Endodermal cell (in vitro differentiated cells): ENCODE measurements around the gene TRIP4. TPM values are rescaled to one million over a fixed set of nuclear protein-coding genes. Genes with fewer than 3 reads are reported as not detected.

ENCODE experiments used
- DNase-seq: peaks from one replicate; pipeline ENCODE4 v3.0.0-alpha.2; 2017
- H3K27ac ChIP-seq: 2 replicates; pipeline ENCODE4 v1.5.1; 2013; ENCODE audit warnings: mild to moderate bottlenecking, low read depth, low read length, moderate library complexity
- H3K27me3 ChIP-seq: 2 replicates; pipeline ENCODE4 v1.6.1; 2013; ENCODE audit warnings: mild to moderate bottlenecking, low read length, moderate library complexity; ENCODE audit not compliant: insufficient read depth, control insufficient read depth, poor library complexity, severe bottlenecking
- H3K36me3 ChIP-seq: 2 replicates; pipeline ENCODE4 v1.7.0; 2013; ENCODE audit warnings: mild to moderate bottlenecking, low read length, moderate library complexity; ENCODE audit not compliant: control insufficient read depth, insufficient read depth
- H3K4me1 ChIP-seq: one replicate; pipeline ENCODE4 v1.7.0; 2013; ENCODE audit warnings: low read length; ENCODE audit not compliant: control insufficient read depth, insufficient read depth
- H3K4me3 ChIP-seq: 2 replicates; pipeline ENCODE4 v1.5.1; 2013; ENCODE audit warnings: mild to moderate bottlenecking, low read length, moderate library complexity
- H3K9ac ChIP-seq: 2 replicates; pipeline ENCODE4 v1.6.1; 2013; ENCODE audit warnings: mild to moderate bottlenecking, low read length, moderate library complexity; ENCODE audit not compliant: poor library complexity, severe bottlenecking; ENCODE audit errors: extremely low read depth
- H3K9me3 ChIP-seq: 2 replicates; pipeline ENCODE4 v1.6.1; 2013; ENCODE audit warnings: mild to moderate bottlenecking, low read length, moderate library complexity; ENCODE audit not compliant: control insufficient read depth
- H3K27ac Mint-ChIP-seq: 2 replicates; pipeline ENCODE4 v1.8.0; 2020; ENCODE audit warnings: mixed read lengths
- H3K27me3 Mint-ChIP-seq: 2 replicates; pipeline ENCODE4 v1.8.0; 2021; ENCODE audit warnings: mild to moderate bottlenecking, mixed read lengths; ENCODE audit not compliant: insufficient read depth
- H3K36me3 Mint-ChIP-seq: 2 replicates; pipeline ENCODE4 v1.8.0; 2020; ENCODE audit warnings: low read depth, mixed read lengths
- H3K4me1 Mint-ChIP-seq: 2 replicates; pipeline ENCODE4 v1.8.0; 2020; ENCODE audit warnings: mixed read lengths
- H3K4me3 Mint-ChIP-seq: 2 replicates; pipeline ENCODE4 v1.8.0; 2020; ENCODE audit warnings: mild to moderate bottlenecking, moderate library complexity, mixed read lengths
- H3K9me3 Mint-ChIP-seq: 2 replicates; pipeline ENCODE4 v1.8.0; 2020; ENCODE audit warnings: mild to moderate bottlenecking, mixed read lengths
- WGBS, 2 experiments: methylation state at CpG; one replicate each; pipeline versions ENCODE4 v1.1.5 to v1.1.7; 2013; ENCODE audit warnings: missing lambda C conversion rate in 2 of 2, mixed read lengths in 1 of 2; ENCODE audit not compliant: insufficient coverage in 1 of 2, insufficient read length in 1 of 2; 5-methylcytosine and 5-hydroxymethylcytosine counted together
- long read RNA-seq, 4 experiments: library from polyadenylated mRNA in 2 of 4; library from RNA in 1 of 4; library from capped mRNA in 1 of 4; stranded (forward) in 3 of 4; unstranded in 1 of 4; transcript quantifications; one replicate each; pipeline ENCODE4 v2.0.0, GENCODE V29; 2020 to 2021; ENCODE audit warnings: inconsistent platforms in 1 of 4
- polyA plus RNA-seq, 2 experiments: library from polyadenylated mRNA; stranded (reverse); fragments of 50-300 nt; gene quantifications; one replicate each; pipeline ENCODE4 v1.2.3, GENCODE V29; 2013
- total RNA-seq, 2 donors: library from RNA; stranded (reverse); fragmentation: NEBNext Ultra II Directional in 1 of 2; extraction: Animal tissue kit (Norgen Biotek cat#: 25700) in 1 of 2; gene quantifications; 2 replicates in 1 of 2; 3 replicates in 1 of 2; pipeline ENCODE4 v1.2.1, GENCODE V29; 2021
- TF ChIP-seq, protein P1 (sequence below): fragments of 200-600 bp; sonication (generic); conservative IDR thresholded peaks from 2 replicates; pipeline ENCODE4 v1.5.0; 2021; ENCODE audit warnings: antibody characterized with exemption, mild to moderate bottlenecking

The TRIP4 gene
- 10 to 100 TPM; 26.5 to 29.1 TPM for total RNA-seq
- 23.5 TPM for polyA plus RNA-seq (2013, experiment 1 of 2)
- polyA plus RNA-seq (2013, experiment 2 of 2) = 26.2 TPM
- long read RNA-seq, experiment 1, partial matches to known transcripts = 4 of 13 reads
- long read RNA-seq, experiment 1, other reads (novel, unspliced or antisense) = 7 of 13 reads
- long read RNA-seq, experiment 2, transcript TRIP4-201 (13 exons, 2,045 nt) = major isoform, 52 of 75 reads
- long read RNA-seq, experiment 2, partial matches to known transcripts = 6 of 75 reads
- long read RNA-seq, experiment 2, other reads (novel, unspliced or antisense) = 17 of 75 reads
- long read RNA-seq, experiment 3, transcript TRIP4-201 (13 exons, 2,045 nt) = major isoform, 79 of 110 reads
- long read RNA-seq, experiment 3, partial matches to known transcripts = 2 of 110 reads
- long read RNA-seq, experiment 3, other reads (novel, unspliced or antisense) = 28 of 110 reads
- long read RNA-seq, experiment 4, transcript TRIP4-201 (13 exons, 2,045 nt) = major isoform, 71 of 96 reads
- long read RNA-seq, experiment 4, partial matches to known transcripts = 8 of 96 reads
- long read RNA-seq, experiment 4, other reads (novel, unspliced or antisense) = 17 of 96 reads

DNA sequence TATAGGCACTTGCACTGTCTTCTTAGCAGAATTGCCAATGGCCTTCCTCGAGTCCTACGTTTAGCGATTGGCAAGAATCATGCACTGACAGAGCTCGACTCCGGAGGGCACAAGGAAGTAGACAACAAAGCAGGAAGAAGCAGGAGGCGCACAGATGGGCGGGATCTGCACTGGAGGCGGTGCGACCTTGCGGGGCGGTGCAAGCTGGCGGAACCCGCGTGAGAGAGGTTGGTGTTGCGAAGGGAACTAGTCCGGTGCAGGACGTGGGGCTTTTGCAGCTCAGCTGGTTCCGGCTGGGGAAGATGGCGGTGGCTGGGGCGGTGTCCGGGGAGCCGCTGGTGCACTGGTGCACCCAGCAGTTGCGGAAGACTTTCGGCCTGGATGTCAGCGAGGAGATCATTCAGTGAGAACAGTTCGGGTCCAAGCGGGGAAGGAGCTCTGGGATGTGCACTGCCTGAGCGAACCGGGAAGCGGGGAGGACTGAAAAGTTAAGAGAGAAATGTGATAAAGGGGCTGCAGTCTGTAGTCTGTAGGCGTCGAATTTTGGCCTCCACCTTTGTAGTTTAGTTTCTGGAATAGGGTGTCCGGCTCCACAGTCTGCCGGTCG, at the start of gene TRIP4:
Gene TRIP4 (plus strand): TSS at position 275 of the 607 bp plus-strand sequence. CDS start 28 bp downstream, at position 303.
- Histone ChIP-seq H3K4me3 (peak within 1 kb of the TSS; percentile 99), H3K27ac (peak within 1 kb of the TSS; percentile 76), H3K9me3 (no peaks in the 10 kb centered on the region), H3K9ac (peak within 1 kb of the TSS; percentile 86), H3K36me3 (peaks cover 5% of the 10 kb centered on the region), H3K27me3 (no peaks in the 10 kb centered on the region), H3K4me1 (no peaks in the 10 kb centered on the region)
- H3K4me1 Mint-ChIP-seq = peaks cover 8% of the 10 kb centered on the region
- peaks cover 38% of the 10 kb centered on the region for H3K27me3 Mint-ChIP-seq
- DNase-seq = peak; percentile 98
- peaks cover 12% of the 10 kb centered on the region for H3K36me3 Mint-ChIP-seq
- H3K9me3 Mint-ChIP-seq = no peaks in the 10 kb centered on the region
- 1% methylated on average over 30 to 35 of the region's 35 CpGs for WGBS, 2 experiments
- peak within 1 kb of the TSS; percentile 96 for H3K27ac Mint-ChIP-seq
- TF ChIP-seq, protein P1, sequence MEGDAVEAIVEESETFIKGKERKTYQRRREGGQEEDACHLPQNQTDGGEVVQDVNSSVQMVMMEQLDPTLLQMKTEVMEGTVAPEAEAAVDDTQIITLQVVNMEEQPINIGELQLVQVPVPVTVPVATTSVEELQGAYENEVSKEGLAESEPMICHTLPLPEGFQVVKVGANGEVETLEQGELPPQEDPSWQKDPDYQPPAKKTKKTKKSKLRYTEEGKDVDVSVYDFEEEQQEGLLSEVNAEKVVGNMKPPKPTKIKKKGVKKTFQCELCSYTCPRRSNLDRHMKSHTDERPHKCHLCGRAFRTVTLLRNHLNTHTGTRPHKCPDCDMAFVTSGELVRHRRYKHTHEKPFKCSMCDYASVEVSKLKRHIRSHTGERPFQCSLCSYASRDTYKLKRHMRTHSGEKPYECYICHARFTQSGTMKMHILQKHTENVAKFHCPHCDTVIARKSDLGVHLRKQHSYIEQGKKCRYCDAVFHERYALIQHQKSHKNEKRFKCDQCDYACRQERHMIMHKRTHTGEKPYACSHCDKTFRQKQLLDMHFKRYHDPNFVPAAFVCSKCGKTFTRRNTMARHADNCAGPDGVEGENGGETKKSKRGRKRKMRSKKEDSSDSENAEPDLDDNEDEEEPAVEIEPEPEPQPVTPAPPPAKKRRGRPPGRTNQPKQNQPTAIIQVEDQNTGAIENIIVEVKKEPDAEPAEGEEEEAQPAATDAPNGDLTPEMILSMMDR = peak; percentile 33
- peak within 1 kb of the TSS; percentile 90 for H3K4me3 Mint-ChIP-seq

DNA sequence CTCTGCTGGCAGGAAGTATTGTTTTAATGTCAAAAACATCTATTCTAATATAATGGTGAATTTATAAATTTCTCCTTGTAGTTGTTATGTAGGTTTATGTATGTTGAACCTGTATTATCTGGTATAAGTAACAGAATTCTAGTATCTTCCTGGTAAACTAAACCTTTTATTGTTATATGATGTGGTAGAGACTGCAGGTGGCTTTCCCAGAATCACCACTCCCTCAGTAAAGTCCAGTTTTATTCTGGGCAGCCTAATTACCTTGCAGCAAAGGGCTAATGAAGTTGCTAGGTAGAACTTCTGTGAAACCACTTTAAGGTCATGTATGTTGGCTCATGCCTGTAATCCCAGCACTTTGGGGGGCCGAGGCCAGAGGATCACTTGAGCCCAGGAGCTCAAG, 47.3 kb upstream of the TRIP4 start:
- no peak overlapping the region for H3K27ac Mint-ChIP-seq
- H3K27me3 Mint-ChIP-seq = no peaks in the 10 kb centered on the region
- no peak overlapping the region for H3K27ac ChIP-seq
- TF ChIP-seq, protein P1 = no peak
- peaks cover 6% of the 10 kb centered on the region for H3K4me1 ChIP-seq
- no peaks in the 10 kb centered on the region for H3K9me3 Mint-ChIP-seq
- no peaks in the 10 kb centered on the region for H3K9me3 ChIP-seq
- peaks cover 22% of the 10 kb centered on the region for H3K36me3 ChIP-seq
- H3K4me1 Mint-ChIP-seq = peaks cover 18% of the 10 kb centered on the region
- no peak overlapping the region for H3K4me3 Mint-ChIP-seq
- no peak for DNase-seq
- no peaks in the 10 kb centered on the region for H3K27me3 ChIP-seq
- H3K9ac ChIP-seq = no peak overlapping the region
- peaks cover 15% of the 10 kb centered on the region for H3K36me3 Mint-ChIP-seq
- 86 to 95% methylated on average over 1 of the region's 1 CpG for WGBS, 2 experiments
- no peak overlapping the region for H3K4me3 ChIP-seq

DNA sequence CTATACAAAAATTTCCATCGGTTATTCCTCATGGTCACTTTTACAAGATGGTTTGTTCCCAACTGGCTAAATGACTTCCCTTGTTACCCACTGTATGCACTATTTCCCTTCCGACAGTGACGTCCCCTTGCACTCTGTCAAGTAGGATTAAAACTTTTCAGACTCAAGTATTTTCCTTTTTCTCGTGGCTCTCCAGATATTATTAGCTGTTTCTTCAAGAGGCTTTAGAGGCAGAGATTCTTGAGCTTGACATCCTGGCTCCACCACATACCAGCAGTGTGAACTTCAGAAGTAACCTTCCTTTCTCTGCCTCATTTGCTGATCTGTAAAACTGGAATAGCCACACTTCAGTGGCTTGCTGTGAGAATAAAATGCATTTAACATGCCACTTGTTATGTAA, 45.7 kb upstream of the TRIP4 start:
- Histone ChIP-seq H3K36me3 (peaks cover 24% of the 10 kb centered on the region), H3K4me3 (no peak overlapping the region), H3K4me1 (peaks cover 6% of the 10 kb centered on the region), H3K27me3 (no peaks in the 10 kb centered on the region), H3K9ac (no peak overlapping the region), H3K9me3 (no peaks in the 10 kb centered on the region), H3K27ac (no peak overlapping the region)
- H3K4me3 Mint-ChIP-seq = no peak overlapping the region
- no peaks in the 10 kb centered on the region for H3K27me3 Mint-ChIP-seq
- no peak for DNase-seq
- WGBS, 2 experiments = 90 to 93% methylated on average over 4 of the region's 4 CpGs
- H3K36me3 Mint-ChIP-seq = peaks cover 21% of the 10 kb centered on the region
- H3K27ac Mint-ChIP-seq = no peak overlapping the region
- no peaks in the 10 kb centered on the region for H3K9me3 Mint-ChIP-seq
- H3K4me1 Mint-ChIP-seq = peaks cover 18% of the 10 kb centered on the region
- TF ChIP-seq, protein P1 = no peak
